NB4 (cell line): ENCODE data around the gene CLEC2B.

Source experiments
- DNase-seq: peaks from one replicate; pipeline ENCODE4 v3.0.0; 2010; ENCODE audit warnings: low read depth
- H3K4me3 ChIP-seq: one replicate; pipeline ENCODE4 v1.5.1; 2011; ENCODE audit warnings: mild to moderate bottlenecking, low read depth, low read length, moderate library complexity
- CTCF ChIP-seq: IDR thresholded peaks from one replicate; pipeline ENCODE4 v1.5.1; 2012; ENCODE audit warnings: low read depth, low read length
- MAX ChIP-seq: IDR thresholded peaks from 2 replicates; pipeline ENCODE4 v1.6.1; 2011; ENCODE audit warnings: low read depth, low read length
- MYC ChIP-seq: IDR thresholded peaks from 2 replicates; pipeline ENCODE4 v1.6.1; 2011; ENCODE audit warnings: low read depth, low read length
- POLR2A ChIP-seq: IDR thresholded peaks from 2 replicates; pipeline ENCODE4 v1.6.1; 2011; ENCODE audit warnings: mild to moderate bottlenecking; ENCODE audit not compliant: insufficient read length; ENCODE audit errors: extremely low read depth

The CLEC2B gene

GRCh38 chr12:9906873-9907272, 37.7 kb upstream of the CLEC2B start:
- peak; percentile 39 for DNase-seq
- TF ChIP-seq MAX (no peak), POLR2A (no peak), MYC (no peak), CTCF (no peak)
- no peak overlapping the region for H3K4me3 ChIP-seq

GRCh38 chr12:9902539-9903228, 33.5 kb upstream of the CLEC2B start:
- DNase-seq: no peak
- TF ChIP-seq POLR2A: no peak
- TF ChIP-seq MYC: no peak
- no peak for TF ChIP-seq MAX
- TF ChIP-seq CTCF: no peak
- no peak overlapping the region for H3K4me3 ChIP-seq

GRCh38 chr12:9900930-9901329, 31.8 kb upstream of the CLEC2B start:
- DNase-seq: no peak

GRCh38 chr12:9899209-9899608, 30.1 kb upstream of the CLEC2B start:
- TF ChIP-seq MYC: no peak
- no peak for DNase-seq
- H3K4me3 ChIP-seq: no peak overlapping the region

More at GRCh38 chr12:9900930-9901329, 31.8 kb upstream of the CLEC2B start:
- H3K4me3 ChIP-seq: no peak overlapping the region
- TF ChIP-seq MYC (no peak), MAX (no peak), POLR2A (no peak)

- H3K4me3 ChIP-seq: no peak overlapping the region
- TF ChIP-seq CTCF: no peak
- no peak for TF ChIP-seq MAX
- TF ChIP-seq POLR2A: no peak
- TF ChIP-seq MYC: no peak
- no peak for DNase-seq
Observed at GRCh38 chr12:9897535-9897934, 28.4 kb upstream of the CLEC2B start.

- no peak for DNase-seq
- no peak overlapping the region for H3K4me3 ChIP-seq
- TF ChIP-seq MAX: no peak
- TF ChIP-seq POLR2A: no peak
- no peak for TF ChIP-seq CTCF
- TF ChIP-seq MYC: no peak
Observed at GRCh38 chr12:9895215-9895971, 26.2 kb upstream of the CLEC2B start.
